Measurements from ENCODE around the gene RHO.

DNA sequence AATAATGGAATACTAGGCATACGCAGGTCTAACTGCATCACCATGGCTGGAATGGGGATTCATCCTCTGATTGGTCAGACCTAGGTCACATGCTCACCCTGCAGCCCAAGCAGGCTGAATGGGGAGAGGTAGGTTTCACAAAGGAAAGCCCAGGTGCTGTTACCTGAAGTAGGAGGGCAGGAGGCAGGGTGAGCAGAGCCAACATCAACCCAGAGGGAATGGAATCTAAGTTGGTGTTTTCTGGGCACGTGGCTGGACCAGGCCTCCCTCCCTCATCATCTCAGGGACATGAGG, 7.9 kb downstream of the RHO start:
- TF ChIP-seq, protein P1, sequence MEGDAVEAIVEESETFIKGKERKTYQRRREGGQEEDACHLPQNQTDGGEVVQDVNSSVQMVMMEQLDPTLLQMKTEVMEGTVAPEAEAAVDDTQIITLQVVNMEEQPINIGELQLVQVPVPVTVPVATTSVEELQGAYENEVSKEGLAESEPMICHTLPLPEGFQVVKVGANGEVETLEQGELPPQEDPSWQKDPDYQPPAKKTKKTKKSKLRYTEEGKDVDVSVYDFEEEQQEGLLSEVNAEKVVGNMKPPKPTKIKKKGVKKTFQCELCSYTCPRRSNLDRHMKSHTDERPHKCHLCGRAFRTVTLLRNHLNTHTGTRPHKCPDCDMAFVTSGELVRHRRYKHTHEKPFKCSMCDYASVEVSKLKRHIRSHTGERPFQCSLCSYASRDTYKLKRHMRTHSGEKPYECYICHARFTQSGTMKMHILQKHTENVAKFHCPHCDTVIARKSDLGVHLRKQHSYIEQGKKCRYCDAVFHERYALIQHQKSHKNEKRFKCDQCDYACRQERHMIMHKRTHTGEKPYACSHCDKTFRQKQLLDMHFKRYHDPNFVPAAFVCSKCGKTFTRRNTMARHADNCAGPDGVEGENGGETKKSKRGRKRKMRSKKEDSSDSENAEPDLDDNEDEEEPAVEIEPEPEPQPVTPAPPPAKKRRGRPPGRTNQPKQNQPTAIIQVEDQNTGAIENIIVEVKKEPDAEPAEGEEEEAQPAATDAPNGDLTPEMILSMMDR (IDR thresholded peaks at IDR 0.05), result no peak
- TF ChIP-seq JUND (IDR thresholded peaks at IDR 0.05), result no peak
- no peak for TF ChIP-seq RAD21 (IDR thresholded peaks at IDR 0.05; ENCODE audit: low read length)
- no peak for TF ChIP-seq FOXJ3 (CRISPR knock-in tag; IDR thresholded peaks at IDR 0.05)
- TF ChIP-seq NRF1 (IDR thresholded peaks at IDR 0.05; ENCODE audit: low read depth, low read length), result no peak
- TF ChIP-seq MXI1 (IDR thresholded peaks at IDR 0.05; ENCODE audit: low read depth, low read length), result no peak
- TF ChIP-seq MEF2A (IDR thresholded peaks at IDR 0.05; ENCODE audit: borderline replicate concordance, low read depth), result no peak
- TF ChIP-seq, protein P2, sequence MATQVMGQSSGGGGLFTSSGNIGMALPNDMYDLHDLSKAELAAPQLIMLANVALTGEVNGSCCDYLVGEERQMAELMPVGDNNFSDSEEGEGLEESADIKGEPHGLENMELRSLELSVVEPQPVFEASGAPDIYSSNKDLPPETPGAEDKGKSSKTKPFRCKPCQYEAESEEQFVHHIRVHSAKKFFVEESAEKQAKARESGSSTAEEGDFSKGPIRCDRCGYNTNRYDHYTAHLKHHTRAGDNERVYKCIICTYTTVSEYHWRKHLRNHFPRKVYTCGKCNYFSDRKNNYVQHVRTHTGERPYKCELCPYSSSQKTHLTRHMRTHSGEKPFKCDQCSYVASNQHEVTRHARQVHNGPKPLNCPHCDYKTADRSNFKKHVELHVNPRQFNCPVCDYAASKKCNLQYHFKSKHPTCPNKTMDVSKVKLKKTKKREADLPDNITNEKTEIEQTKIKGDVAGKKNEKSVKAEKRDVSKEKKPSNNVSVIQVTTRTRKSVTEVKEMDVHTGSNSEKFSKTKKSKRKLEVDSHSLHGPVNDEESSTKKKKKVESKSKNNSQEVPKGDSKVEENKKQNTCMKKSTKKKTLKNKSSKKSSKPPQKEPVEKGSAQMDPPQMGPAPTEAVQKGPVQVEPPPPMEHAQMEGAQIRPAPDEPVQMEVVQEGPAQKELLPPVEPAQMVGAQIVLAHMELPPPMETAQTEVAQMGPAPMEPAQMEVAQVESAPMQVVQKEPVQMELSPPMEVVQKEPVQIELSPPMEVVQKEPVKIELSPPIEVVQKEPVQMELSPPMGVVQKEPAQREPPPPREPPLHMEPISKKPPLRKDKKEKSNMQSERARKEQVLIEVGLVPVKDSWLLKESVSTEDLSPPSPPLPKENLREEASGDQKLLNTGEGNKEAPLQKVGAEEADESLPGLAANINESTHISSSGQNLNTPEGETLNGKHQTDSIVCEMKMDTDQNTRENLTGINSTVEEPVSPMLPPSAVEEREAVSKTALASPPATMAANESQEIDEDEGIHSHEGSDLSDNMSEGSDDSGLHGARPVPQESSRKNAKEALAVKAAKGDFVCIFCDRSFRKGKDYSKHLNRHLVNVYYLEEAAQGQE (IDR thresholded peaks at IDR 0.05; ENCODE audit: low read depth, low read length), result no peak
- TF ChIP-seq TAF1 (IDR thresholded peaks at IDR 0.05; ENCODE audit: borderline replicate concordance, low read depth, low read length), result no peak
- no peak for TF ChIP-seq FOXM1 (IDR thresholded peaks at IDR 0.05; ENCODE audit: low read depth)
- TF ChIP-seq GABPA (IDR thresholded peaks at IDR 0.05; ENCODE audit: low read depth), result no peak
